ENCODE data around the gene TMEM108.

TMEM108 gene

GRCh38 chr3:133283958-133284807, 246.0 kb downstream of the TMEM108 start:
- Histone ChIP-seq H3K4me1 (ENCODE audit: insufficient read depth, low read length) (peaks cover 9% of the 10 kb centered on the region), H3K9ac (ENCODE audit: low read depth, low read length) (no peak overlapping the region), H3K9me3 (ENCODE audit: control insufficient read depth, insufficient read depth, low read length) (no peaks in the 10 kb centered on the region), H3K36me3 (ENCODE audit: insufficient read depth, low read length) (no peaks in the 10 kb centered on the region)

- Histone ChIP-seq H3K4me1 (ENCODE audit: insufficient read depth, low read length) (peaks cover 2% of the 10 kb centered on the region), H3K9me3 (ENCODE audit: control insufficient read depth, insufficient read depth, low read length) (no peaks in the 10 kb centered on the region), H3K36me3 (ENCODE audit: insufficient read depth, low read length) (no peaks in the 10 kb centered on the region), H3K9ac (ENCODE audit: low read depth, low read length) (no peak overlapping the region)
Measured at GRCh38 chr3:133289322-133289721, 251.1 kb downstream of the TMEM108 start.

GRCh38 chr3:133292296-133292695, 254.1 kb downstream of the TMEM108 start:
- no peaks in the 10 kb centered on the region for H3K9me3 ChIP-seq (ENCODE audit: control insufficient read depth, insufficient read depth, low read length)
- H3K36me3 ChIP-seq (ENCODE audit: insufficient read depth, low read length), result no peaks in the 10 kb centered on the region
- H3K9ac ChIP-seq (ENCODE audit: low read depth, low read length), result no peak overlapping the region
- H3K4me1 ChIP-seq (ENCODE audit: insufficient read depth, low read length), result peaks cover 2% of the 10 kb centered on the region; the same call in 1 of the 2 replicates

GRCh38 chr3:133293397-133294110, 255.4 kb downstream of the TMEM108 start:
- H3K9me3 ChIP-seq (ENCODE audit: control insufficient read depth, insufficient read depth, low read length), result no peaks in the 10 kb centered on the region
- H3K4me1 ChIP-seq (ENCODE audit: insufficient read depth, low read length), result peaks cover 2% of the 10 kb centered on the region; the same call in 1 of the 2 replicates
- no peak overlapping the region for H3K9ac ChIP-seq (ENCODE audit: low read depth, low read length)
- H3K36me3 ChIP-seq (ENCODE audit: insufficient read depth, low read length), result no peaks in the 10 kb centered on the region

GRCh38 chr3:133294253-133294652, 256.1 kb downstream of the TMEM108 start:
- no peaks in the 10 kb centered on the region for H3K9me3 ChIP-seq (ENCODE audit: control insufficient read depth, insufficient read depth, low read length)
- peaks cover 2% of the 10 kb centered on the region; the same call in 1 of the 2 replicates for H3K4me1 ChIP-seq (ENCODE audit: insufficient read depth, low read length)
- H3K9ac ChIP-seq (ENCODE audit: low read depth, low read length), result no peak overlapping the region
- no peaks in the 10 kb centered on the region for H3K36me3 ChIP-seq (ENCODE audit: insufficient read depth, low read length)

GRCh38 chr3:133295199-133295901, 257.2 kb downstream of the TMEM108 start:
- Histone ChIP-seq H3K9me3 (ENCODE audit: control insufficient read depth, insufficient read depth, low read length) (no peaks in the 10 kb centered on the region), H3K4me1 (ENCODE audit: insufficient read depth, low read length) (peaks cover 2% of the 10 kb centered on the region; the same call in 1 of the 2 replicates), H3K9ac (ENCODE audit: low read depth, low read length) (no peak overlapping the region), H3K36me3 (ENCODE audit: insufficient read depth, low read length) (no peaks in the 10 kb centered on the region)

- no peaks in the 10 kb centered on the region for H3K9me3 ChIP-seq (ENCODE audit: control insufficient read depth, insufficient read depth, low read length)
- peaks cover 3% of the 10 kb centered on the region for H3K4me1 ChIP-seq (ENCODE audit: insufficient read depth, low read length)
- H3K36me3 ChIP-seq (ENCODE audit: insufficient read depth, low read length), result no peaks in the 10 kb centered on the region
- no peak overlapping the region for H3K9ac ChIP-seq (ENCODE audit: low read depth, low read length)
Measured at GRCh38 chr3:133295944-133296917, 258.0 kb downstream of the TMEM108 start.

GRCh38 chr3:133296981-133297380, 258.8 kb downstream of the TMEM108 start:
- Histone ChIP-seq H3K4me1 (ENCODE audit: insufficient read depth, low read length) (peaks cover 10% of the 10 kb centered on the region), H3K9ac (ENCODE audit: low read depth, low read length) (no peak overlapping the region), H3K9me3 (ENCODE audit: control insufficient read depth, insufficient read depth, low read length) (no peaks in the 10 kb centered on the region), H3K36me3 (ENCODE audit: insufficient read depth, low read length) (no peaks in the 10 kb centered on the region)

GRCh38 chr3:133300102-133300501, 261.9 kb downstream of the TMEM108 start:
- Histone ChIP-seq H3K9me3 (ENCODE audit: control insufficient read depth, insufficient read depth, low read length) (no peaks in the 10 kb centered on the region), H3K4me1 (ENCODE audit: insufficient read depth, low read length) (peaks cover 8% of the 10 kb centered on the region), H3K36me3 (ENCODE audit: insufficient read depth, low read length) (no peaks in the 10 kb centered on the region), H3K9ac (ENCODE audit: low read depth, low read length) (no peak overlapping the region)

- Histone ChIP-seq H3K9ac (ENCODE audit: low read depth, low read length) (no peak overlapping the region), H3K36me3 (ENCODE audit: insufficient read depth, low read length) (no peaks in the 10 kb centered on the region), H3K9me3 (ENCODE audit: control insufficient read depth, insufficient read depth, low read length) (no peaks in the 10 kb centered on the region), H3K4me1 (ENCODE audit: insufficient read depth, low read length) (peaks cover 8% of the 10 kb centered on the region; the same call in 1 of the 2 replicates)
Measured at GRCh38 chr3:133301194-133301593, 263.0 kb downstream of the TMEM108 start.

- Histone ChIP-seq H3K9me3 (ENCODE audit: control insufficient read depth, insufficient read depth, low read length) (no peaks in the 10 kb centered on the region), H3K9ac (ENCODE audit: low read depth, low read length) (no peak overlapping the region), H3K36me3 (ENCODE audit: insufficient read depth, low read length) (no peaks in the 10 kb centered on the region), H3K4me1 (ENCODE audit: insufficient read depth, low read length) (peaks cover 8% of the 10 kb centered on the region; the same call in 1 of the 2 replicates)
Measured at GRCh38 chr3:133301731-133302130, 263.5 kb downstream of the TMEM108 start.

- Histone ChIP-seq H3K4me1 (ENCODE audit: insufficient read depth, low read length) (peaks cover 8% of the 10 kb centered on the region; the same call in 1 of the 2 replicates), H3K9ac (ENCODE audit: low read depth, low read length) (no peak overlapping the region), H3K9me3 (ENCODE audit: control insufficient read depth, insufficient read depth, low read length) (no peaks in the 10 kb centered on the region), H3K36me3 (ENCODE audit: insufficient read depth, low read length) (no peaks in the 10 kb centered on the region)
Measured at GRCh38 chr3:133303430-133303829, 265.2 kb downstream of the TMEM108 start.

- no peak overlapping the region for H3K9ac ChIP-seq (ENCODE audit: low read depth, low read length)
- no peaks in the 10 kb centered on the region for H3K36me3 ChIP-seq (ENCODE audit: insufficient read depth, low read length)
- no peaks in the 10 kb centered on the region for H3K4me1 ChIP-seq (ENCODE audit: insufficient read depth, low read length)
- no peaks in the 10 kb centered on the region for H3K9me3 ChIP-seq (ENCODE audit: control insufficient read depth, insufficient read depth, low read length)
Measured at GRCh38 chr3:133317866-133318265, 279.7 kb downstream of the TMEM108 start.
